Loucy (cell line): Measurements from ENCODE around the gene SPOCK2.

Experiments used
- H2AFZ ChIP-seq: fragments of 200-600 bp; sonication (generic); 2 replicates; pipeline ENCODE4 v1.6.0; 2016; ENCODE audit warnings: antibody characterized with exemption, mild to moderate bottlenecking, low read length, moderate library complexity
- H3F3A ChIP-seq: fragments of 200-600 bp; 2 replicates; pipeline ENCODE4 v1.6.0; 2016; ENCODE audit warnings: antibody characterized with exemption, low read depth, mild to moderate bottlenecking
- H3K27me3 ChIP-seq: fragments of 200-600 bp; sonication (generic); 2 replicates; pipeline ENCODE4 v1.6.1; 2014; ENCODE audit warnings: low read length, mild to moderate bottlenecking; ENCODE audit not compliant: insufficient read depth, poor library complexity, severe bottlenecking
- H3K36me3 ChIP-seq: fragments of 200-600 bp; sonication (generic); 2 replicates; pipeline ENCODE4 v1.6.1; 2016; ENCODE audit warnings: low read length; ENCODE audit not compliant: insufficient read depth
- H3K4me1 ChIP-seq: fragments of 200-600 bp; sonication (generic); 2 replicates; pipeline ENCODE4 v1.5.1; 2014; ENCODE audit warnings: low read length, mild to moderate bottlenecking; ENCODE audit not compliant: insufficient read depth, poor library complexity, severe bottlenecking
- H3K4me2 ChIP-seq: fragments of 200-600 bp; sonication (generic); 2 replicates; pipeline ENCODE4 v1.6.0; 2014; ENCODE audit warnings: antibody characterized with exemption, low read length, low read depth, mild to moderate bottlenecking; ENCODE audit not compliant: poor library complexity, severe bottlenecking
- H3K4me3 ChIP-seq: fragments of 200-600 bp; sonication (generic); 2 replicates; pipeline ENCODE4 v1.5.1; 2014; ENCODE audit warnings: low read length, mild to moderate bottlenecking, mixed read lengths; ENCODE audit not compliant: poor library complexity, severe bottlenecking
- H3K79me2 ChIP-seq: fragments of 200-600 bp; sonication (generic); 2 replicates; pipeline ENCODE4 v1.6.1; 2014; ENCODE audit warnings: low read length; ENCODE audit not compliant: insufficient read depth
- H3K9ac ChIP-seq: fragments of 200-600 bp; sonication (generic); 2 replicates; pipeline ENCODE4 v1.6.0; 2014; ENCODE audit warnings: mild to moderate bottlenecking, low read depth, low read length, moderate library complexity; ENCODE audit not compliant: poor library complexity, severe bottlenecking
- H3K9me2 ChIP-seq: fragments of 200-600 bp; sonication (generic); replicated peaks from 2 replicates; pipeline ENCODE4 v1.6.1; 2016; ENCODE audit warnings: low read depth, low read length, mixed read lengths
- H3K9me3 ChIP-seq: fragments of 200-600 bp; sonication (generic); 2 replicates; pipeline ENCODE4 v1.6.1; 2014; ENCODE audit warnings: mild to moderate bottlenecking, antibody characterized with exemption, low read length, low read depth; ENCODE audit not compliant: insufficient read depth
- H4K20me1 ChIP-seq: fragments of 200-600 bp; sonication (generic); 2 replicates; pipeline ENCODE4 v1.6.0; 2014; ENCODE audit warnings: antibody characterized with exemption, low read length, mild to moderate bottlenecking; ENCODE audit not compliant: insufficient read depth, poor library complexity, severe bottlenecking
- EZH2phosphoT487 ChIP-seq: fragments of 200-600 bp; IDR thresholded peaks from 2 replicates; pipeline ENCODE4 v1.6.1; 2018; ENCODE audit warnings: antibody characterized with exemption, mild to moderate bottlenecking, moderate library complexity, borderline replicate concordance
- TF ChIP-seq, protein P1 (sequence below): fragments of 200-600 bp; sonication (generic); conservative IDR thresholded peaks from 2 replicates; pipeline ENCODE4 v1.5.1; 2014; ENCODE audit warnings: mild to moderate bottlenecking, antibody characterized with exemption, low read length

Gene SPOCK2

DNA sequence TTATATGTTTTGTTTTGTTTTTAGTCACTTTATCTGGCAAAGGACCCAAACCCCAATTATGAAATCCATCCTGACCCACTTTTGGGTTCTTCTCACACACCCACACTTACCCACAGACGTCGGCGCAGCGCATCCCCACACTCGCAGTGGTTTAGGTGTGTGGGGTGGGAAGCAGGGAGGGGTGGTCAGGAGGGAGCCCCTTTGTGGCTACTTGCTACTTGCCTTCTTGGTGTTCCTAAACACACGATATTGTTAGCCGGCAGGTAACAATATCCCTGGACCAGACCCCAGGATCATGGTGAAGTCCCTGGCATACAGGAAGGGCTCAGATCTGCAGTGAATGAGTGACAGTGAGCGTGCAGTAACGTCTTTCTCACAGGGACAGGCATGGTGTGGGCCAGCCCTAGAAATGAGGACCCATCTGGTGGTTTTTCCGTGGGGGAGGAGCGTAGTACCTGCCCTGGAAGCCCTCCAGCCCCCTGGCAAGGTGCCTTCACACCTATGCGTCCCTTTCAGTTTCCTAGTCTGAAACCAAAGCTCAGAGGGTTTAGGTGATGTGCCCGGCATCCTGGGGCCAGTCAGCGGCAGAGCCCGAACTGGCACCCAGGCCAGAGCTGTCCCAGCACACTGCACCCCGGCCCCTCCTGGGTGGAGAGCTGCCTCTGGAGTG is 4.4 kb downstream of the SPOCK2 start:
- H3K9ac ChIP-seq, result no peak overlapping the region
- H2AFZ ChIP-seq, result no peak overlapping the region
- no peaks in the 10 kb centered on the region for H3K9me2 ChIP-seq
- H4K20me1 ChIP-seq, result no peaks in the 10 kb centered on the region
- H3F3A ChIP-seq, result no peaks in the 10 kb centered on the region
- H3K4me3 ChIP-seq, result no peak overlapping the region
- H3K36me3 ChIP-seq, result no peaks in the 10 kb centered on the region
- no peaks in the 10 kb centered on the region for H3K79me2 ChIP-seq
- no peaks in the 10 kb centered on the region for H3K27me3 ChIP-seq
- H3K4me2 ChIP-seq, result no peak overlapping the region
- H3K9me3 ChIP-seq, result no peaks in the 10 kb centered on the region
- H3K4me1 ChIP-seq, result peaks cover 18% of the 10 kb centered on the region
- TF ChIP-seq, protein P1, sequence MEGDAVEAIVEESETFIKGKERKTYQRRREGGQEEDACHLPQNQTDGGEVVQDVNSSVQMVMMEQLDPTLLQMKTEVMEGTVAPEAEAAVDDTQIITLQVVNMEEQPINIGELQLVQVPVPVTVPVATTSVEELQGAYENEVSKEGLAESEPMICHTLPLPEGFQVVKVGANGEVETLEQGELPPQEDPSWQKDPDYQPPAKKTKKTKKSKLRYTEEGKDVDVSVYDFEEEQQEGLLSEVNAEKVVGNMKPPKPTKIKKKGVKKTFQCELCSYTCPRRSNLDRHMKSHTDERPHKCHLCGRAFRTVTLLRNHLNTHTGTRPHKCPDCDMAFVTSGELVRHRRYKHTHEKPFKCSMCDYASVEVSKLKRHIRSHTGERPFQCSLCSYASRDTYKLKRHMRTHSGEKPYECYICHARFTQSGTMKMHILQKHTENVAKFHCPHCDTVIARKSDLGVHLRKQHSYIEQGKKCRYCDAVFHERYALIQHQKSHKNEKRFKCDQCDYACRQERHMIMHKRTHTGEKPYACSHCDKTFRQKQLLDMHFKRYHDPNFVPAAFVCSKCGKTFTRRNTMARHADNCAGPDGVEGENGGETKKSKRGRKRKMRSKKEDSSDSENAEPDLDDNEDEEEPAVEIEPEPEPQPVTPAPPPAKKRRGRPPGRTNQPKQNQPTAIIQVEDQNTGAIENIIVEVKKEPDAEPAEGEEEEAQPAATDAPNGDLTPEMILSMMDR, result no peak
- no peak for TF ChIP-seq EZH2phosphoT487

DNA sequence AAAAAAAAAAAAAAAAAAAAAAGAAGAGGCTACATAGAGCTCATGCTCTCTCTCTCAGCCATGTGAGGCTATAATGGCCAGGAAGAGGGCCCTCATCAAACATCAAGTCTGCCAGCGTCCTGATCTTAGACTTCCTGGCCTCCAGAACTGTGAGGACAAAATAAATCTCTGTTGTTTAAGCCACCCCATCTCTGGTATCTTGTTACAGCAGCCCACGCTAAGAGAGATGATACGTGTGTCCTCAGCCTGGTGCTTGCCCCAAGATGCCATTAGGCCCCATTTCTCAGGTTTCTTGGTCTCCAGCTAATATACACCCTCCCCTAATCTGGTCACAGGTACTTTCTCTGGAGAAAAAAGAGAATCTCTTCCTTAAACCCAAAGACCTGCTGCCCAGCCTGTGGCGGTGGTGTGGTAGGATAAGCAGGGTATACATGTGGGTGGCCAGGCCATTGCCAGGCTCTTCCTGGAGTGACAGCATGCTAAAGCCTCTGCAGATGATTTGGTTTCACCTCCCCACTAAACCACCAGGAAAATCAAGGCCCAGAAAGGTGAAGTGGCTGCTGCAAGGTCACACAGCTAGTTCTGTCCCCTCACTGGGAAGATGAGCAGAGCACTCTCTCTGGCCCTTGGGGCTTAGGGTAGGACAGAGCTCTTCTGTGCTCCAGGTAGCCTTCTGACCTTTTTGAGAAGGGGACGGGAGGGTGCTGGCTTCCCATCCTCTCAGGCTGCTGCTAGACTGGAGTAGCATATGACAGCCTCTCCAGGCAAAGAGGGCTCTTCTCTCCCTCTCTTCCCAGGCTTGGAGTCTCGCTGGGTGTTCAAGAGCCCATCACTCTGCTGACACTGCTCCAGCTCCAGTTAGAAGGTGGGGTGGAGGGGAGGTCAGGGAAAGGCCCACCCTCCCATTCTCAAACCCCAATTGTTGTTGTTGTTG is 5.2 kb downstream of the SPOCK2 start:
- Histone ChIP-seq H3K36me3 (no peaks in the 10 kb centered on the region), H3K79me2 (no peaks in the 10 kb centered on the region), H3K27me3 (no peaks in the 10 kb centered on the region), H3F3A (no peaks in the 10 kb centered on the region), H4K20me1 (no peaks in the 10 kb centered on the region), H3K9ac (no peak overlapping the region), H3K4me2 (no peak overlapping the region), H3K9me3 (no peaks in the 10 kb centered on the region), H3K9me2 (no peaks in the 10 kb centered on the region), H2AFZ (no peak overlapping the region), H3K4me1 (peaks cover 22% of the 10 kb centered on the region), H3K4me3 (no peak overlapping the region)
- TF ChIP-seq, protein P1, result no peak
- no peak for TF ChIP-seq EZH2phosphoT487

DNA sequence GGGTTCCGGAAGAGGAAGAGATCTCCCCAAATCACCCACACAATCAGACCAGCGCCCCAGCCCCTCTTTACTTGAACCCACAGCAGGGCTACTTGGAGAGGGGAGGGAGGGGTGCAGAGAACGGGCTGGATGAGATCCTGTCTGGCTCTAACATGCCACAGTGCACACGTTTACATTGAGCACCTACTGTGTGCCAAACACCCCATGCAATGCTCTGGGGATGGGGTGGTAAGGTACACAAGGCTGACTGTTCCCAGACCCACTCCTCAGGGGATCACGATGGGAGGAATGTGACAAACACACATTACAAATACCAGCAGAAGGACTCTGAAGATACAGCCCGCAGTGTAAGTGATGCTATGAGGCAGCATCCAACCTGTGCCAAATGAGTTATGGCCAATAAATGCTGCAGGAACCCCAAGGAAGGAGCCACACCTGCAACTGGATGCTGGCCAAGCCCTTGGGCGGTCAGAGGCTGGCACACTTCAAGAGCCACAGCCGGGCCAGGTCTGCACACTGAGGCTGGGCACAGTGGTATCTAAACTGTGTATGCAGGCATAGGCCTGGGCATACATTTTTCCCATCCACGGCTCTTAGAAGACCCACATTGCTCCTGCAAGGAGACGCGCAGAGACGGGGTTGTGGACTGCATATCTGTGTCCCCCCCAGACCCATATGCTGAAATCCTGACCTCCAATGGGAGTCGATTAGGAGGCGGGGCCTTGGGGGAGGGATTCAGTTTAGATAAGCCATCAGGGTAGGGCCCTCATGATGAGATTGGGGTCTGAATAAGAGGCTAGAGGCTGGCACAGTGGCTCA is 6.4 kb downstream of the SPOCK2 start:
- H3K4me3 ChIP-seq, result no peak overlapping the region
- peaks cover 22% of the 10 kb centered on the region for H3K4me1 ChIP-seq
- no peak overlapping the region for H3K4me2 ChIP-seq
- TF ChIP-seq, protein P1, result no peak
- TF ChIP-seq EZH2phosphoT487, result no peak
- no peak overlapping the region for H2AFZ ChIP-seq
- no peaks in the 10 kb centered on the region for H3F3A ChIP-seq
- H3K9me2 ChIP-seq, result no peaks in the 10 kb centered on the region
- H3K9me3 ChIP-seq, result no peaks in the 10 kb centered on the region
- H3K36me3 ChIP-seq, result no peaks in the 10 kb centered on the region
- no peak overlapping the region for H3K9ac ChIP-seq
- H4K20me1 ChIP-seq, result no peaks in the 10 kb centered on the region
- no peaks in the 10 kb centered on the region for H3K79me2 ChIP-seq
- H3K27me3 ChIP-seq, result no peaks in the 10 kb centered on the region
